A549 (cell line): ENCODE results near the gene NRG3.

ENCODE experiments used
- HDAC2 ChIP-seq: fragments of 200-600 bp; sonication (generic); IDR thresholded peaks from 2 replicates; pipeline ENCODE4 v1.6.1; 2016
- KDM1A ChIP-seq: fragments of 200-600 bp; sonication (generic); IDR thresholded peaks from 2 replicates; pipeline ENCODE4 v1.6.1; 2016; ENCODE audit warnings: low read depth, mild to moderate bottlenecking
- POLR2A ChIP-seq: IDR thresholded peaks from 2 replicates; pipeline ENCODE4 v1.6.1; 2012; ENCODE audit warnings: mild to moderate bottlenecking, low read length
- POLR2AphosphoS2 ChIP-seq: conservative IDR thresholded peaks from 2 replicates; pipeline ENCODE4 v1.6.1; 2012; ENCODE audit warnings: low read length, improper control_type of control experiment, inconsistent platforms
- RAD21 ChIP-seq, 2 experiments: fragments of >200 bp in 1 of 2; sonication (Bioruptor Twin) in 1 of 2; formaldehyde crosslinking in 1 of 2; IDR thresholded peaks in 1 of 2; conservative IDR thresholded peaks in 1 of 2; 2 replicates in 1 of 2; 3 replicates in 1 of 2; pipeline ENCODE4 v1.6.1; 2012 to 2018; ENCODE audit warnings: inconsistent platforms in 1 of 2
- RARB ChIP-seq: fragments of 250-450 bp; sonication (Bioruptor Pico); IDR thresholded peaks from 2 replicates; pipeline ENCODE4 v1.8.0; 2021; ENCODE audit warnings: mild to moderate bottlenecking, moderate library complexity
- RFX5 ChIP-seq: fragments of 450-650 bp; IDR thresholded peaks from 2 replicates; pipeline ENCODE4 v1.7.1; 2014; ENCODE audit warnings: antibody characterized with exemption, mild to moderate bottlenecking, moderate library complexity
- SMC3 ChIP-seq: fragments of >200 bp; sonication (Bioruptor Twin); formaldehyde crosslinking; IDR thresholded peaks from 3 replicates; pipeline ENCODE4 v1.6.1; 2018; ENCODE audit warnings: inconsistent platforms
- ZNF302 ChIP-seq: fragments of 250-450 bp; sonication (Bioruptor Pico); IDR thresholded peaks from 2 replicates; pipeline ENCODE4 v1.9.0; 2021; ENCODE audit warnings: inconsistent platforms, mild to moderate bottlenecking, moderate library complexity
- TF ChIP-seq, protein P1 (sequence below): fragments of >200 bp; sonication (Bioruptor Twin); formaldehyde crosslinking; IDR thresholded peaks from 3 replicates; pipeline ENCODE4 v1.5.1; 2016
- TF ChIP-seq, protein P2 (sequence below): IDR thresholded peaks from 2 replicates; pipeline ENCODE4 v1.6.1; 2012; ENCODE audit warnings: low read depth, borderline replicate concordance
- TF ChIP-seq, protein P3 (sequence below): fragments of 200-600 bp; sonication (generic); IDR thresholded peaks from 2 replicates; pipeline ENCODE4 v1.6.1; 2016; ENCODE audit warnings: antibody characterized with exemption, mild to moderate bottlenecking, moderate library complexity

DNA sequence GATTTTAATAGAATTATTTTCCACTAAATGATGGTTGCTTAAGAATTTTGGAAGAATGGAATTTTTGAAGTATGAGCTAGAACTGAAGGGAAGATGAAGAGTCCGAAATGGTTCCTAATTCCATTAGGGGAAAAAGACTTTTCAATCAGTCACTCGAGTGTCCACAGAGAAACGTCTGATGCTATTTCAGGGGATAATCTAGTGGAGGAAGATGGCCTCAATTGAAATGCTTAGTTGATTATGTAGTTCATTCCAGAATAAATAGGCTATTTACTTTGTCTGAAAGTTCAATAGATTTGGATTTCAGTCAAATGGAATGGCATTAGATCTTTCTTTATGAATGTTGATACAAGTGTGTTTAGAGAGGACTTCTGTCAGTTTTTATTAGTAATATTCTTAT lies 365.4 kb downstream of the NRG3 start:
- TF ChIP-seq KDM1A (no peak), SMC3 (no peak), HDAC2 (no peak), RARB (no peak), POLR2A (no peak), RAD21 (conservative IDR thresholded peaks at IDR 0.05 in 1 of 2, IDR thresholded peaks at IDR 0.05 in 1 of 2) (no peak), RFX5 (no peak), POLR2AphosphoS2 (no peak), ZNF302 (CRISPR knock-in tag) (no peak)
- TF ChIP-seq, protein P1, sequence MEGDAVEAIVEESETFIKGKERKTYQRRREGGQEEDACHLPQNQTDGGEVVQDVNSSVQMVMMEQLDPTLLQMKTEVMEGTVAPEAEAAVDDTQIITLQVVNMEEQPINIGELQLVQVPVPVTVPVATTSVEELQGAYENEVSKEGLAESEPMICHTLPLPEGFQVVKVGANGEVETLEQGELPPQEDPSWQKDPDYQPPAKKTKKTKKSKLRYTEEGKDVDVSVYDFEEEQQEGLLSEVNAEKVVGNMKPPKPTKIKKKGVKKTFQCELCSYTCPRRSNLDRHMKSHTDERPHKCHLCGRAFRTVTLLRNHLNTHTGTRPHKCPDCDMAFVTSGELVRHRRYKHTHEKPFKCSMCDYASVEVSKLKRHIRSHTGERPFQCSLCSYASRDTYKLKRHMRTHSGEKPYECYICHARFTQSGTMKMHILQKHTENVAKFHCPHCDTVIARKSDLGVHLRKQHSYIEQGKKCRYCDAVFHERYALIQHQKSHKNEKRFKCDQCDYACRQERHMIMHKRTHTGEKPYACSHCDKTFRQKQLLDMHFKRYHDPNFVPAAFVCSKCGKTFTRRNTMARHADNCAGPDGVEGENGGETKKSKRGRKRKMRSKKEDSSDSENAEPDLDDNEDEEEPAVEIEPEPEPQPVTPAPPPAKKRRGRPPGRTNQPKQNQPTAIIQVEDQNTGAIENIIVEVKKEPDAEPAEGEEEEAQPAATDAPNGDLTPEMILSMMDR = no peak
- TF ChIP-seq, protein P2, sequence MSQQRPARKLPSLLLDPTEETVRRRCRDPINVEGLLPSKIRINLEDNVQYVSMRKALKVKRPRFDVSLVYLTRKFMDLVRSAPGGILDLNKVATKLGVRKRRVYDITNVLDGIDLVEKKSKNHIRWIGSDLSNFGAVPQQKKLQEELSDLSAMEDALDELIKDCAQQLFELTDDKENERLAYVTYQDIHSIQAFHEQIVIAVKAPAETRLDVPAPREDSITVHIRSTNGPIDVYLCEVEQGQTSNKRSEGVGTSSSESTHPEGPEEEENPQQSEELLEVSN = no peak
- TF ChIP-seq, protein P3, sequence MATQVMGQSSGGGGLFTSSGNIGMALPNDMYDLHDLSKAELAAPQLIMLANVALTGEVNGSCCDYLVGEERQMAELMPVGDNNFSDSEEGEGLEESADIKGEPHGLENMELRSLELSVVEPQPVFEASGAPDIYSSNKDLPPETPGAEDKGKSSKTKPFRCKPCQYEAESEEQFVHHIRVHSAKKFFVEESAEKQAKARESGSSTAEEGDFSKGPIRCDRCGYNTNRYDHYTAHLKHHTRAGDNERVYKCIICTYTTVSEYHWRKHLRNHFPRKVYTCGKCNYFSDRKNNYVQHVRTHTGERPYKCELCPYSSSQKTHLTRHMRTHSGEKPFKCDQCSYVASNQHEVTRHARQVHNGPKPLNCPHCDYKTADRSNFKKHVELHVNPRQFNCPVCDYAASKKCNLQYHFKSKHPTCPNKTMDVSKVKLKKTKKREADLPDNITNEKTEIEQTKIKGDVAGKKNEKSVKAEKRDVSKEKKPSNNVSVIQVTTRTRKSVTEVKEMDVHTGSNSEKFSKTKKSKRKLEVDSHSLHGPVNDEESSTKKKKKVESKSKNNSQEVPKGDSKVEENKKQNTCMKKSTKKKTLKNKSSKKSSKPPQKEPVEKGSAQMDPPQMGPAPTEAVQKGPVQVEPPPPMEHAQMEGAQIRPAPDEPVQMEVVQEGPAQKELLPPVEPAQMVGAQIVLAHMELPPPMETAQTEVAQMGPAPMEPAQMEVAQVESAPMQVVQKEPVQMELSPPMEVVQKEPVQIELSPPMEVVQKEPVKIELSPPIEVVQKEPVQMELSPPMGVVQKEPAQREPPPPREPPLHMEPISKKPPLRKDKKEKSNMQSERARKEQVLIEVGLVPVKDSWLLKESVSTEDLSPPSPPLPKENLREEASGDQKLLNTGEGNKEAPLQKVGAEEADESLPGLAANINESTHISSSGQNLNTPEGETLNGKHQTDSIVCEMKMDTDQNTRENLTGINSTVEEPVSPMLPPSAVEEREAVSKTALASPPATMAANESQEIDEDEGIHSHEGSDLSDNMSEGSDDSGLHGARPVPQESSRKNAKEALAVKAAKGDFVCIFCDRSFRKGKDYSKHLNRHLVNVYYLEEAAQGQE = no peak
